ENCODE data around the gene LPP.

- no peak for TF ChIP-seq DPF2 (IDR thresholded peaks at IDR 0.05)
- TF ChIP-seq MTA3 (IDR thresholded peaks at IDR 0.05; ENCODE audit: borderline replicate concordance, low read length), result no peak
- TF ChIP-seq CTCF (IDR thresholded peaks at IDR 0.05 in 2 of 3, conservative IDR thresholded peaks at IDR 0.05 in 1 of 3; ENCODE audit: control insufficient read depth in 2 of 3, extremely low read depth in 1 of 3, insufficient read depth in 1 of 3, low read depth in 3 of 3, low read length in 3 of 3), result no peak
- TF ChIP-seq USF1 (IDR thresholded peaks at IDR 0.05; ENCODE audit: borderline replicate concordance, extremely low read length, insufficient read depth, low read depth, low read length), result no peak
Measured at GRCh38 chr3:188486126-188486525, 332.2 kb downstream of the LPP start.

Measured in GM12878 (cell line).